HepG2 (cell line): ENCODE results near the gene HOXA4. TPM values are rescaled to one million over a fixed set of nuclear protein-coding genes. Genes with fewer than 3 reads are reported as not detected.

ENCODE experiments used
- ATAC-seq: fragments of 200-7000 bp; cut with Tn5 transposase; 3 replicates; pipeline ENCODE4 v1.9.1; 2020; ENCODE audit warnings: mild to moderate bottlenecking, moderate library complexity
- BruUV-seq: library from RNA; stranded (reverse); fragments of 400-500 nt; replicated peaks from 2 replicates; lab custom pipeline; 2021; lab: Mats Ljungman, UMichigan
- CTCF ChIA-PET: fragments of 300-600 bp; formaldehyde crosslinking; extraction: SDS; loops from one replicate; lab custom pipeline; 2021; ENCODE audit warnings: low total read pairs, inconsistent platforms, low intra/inter-chr PET ratio; lab: Yijun Ruan, JAX
- POLR2A ChIA-PET: fragments of 350-600 bp; sonication (Branson Sonifier 250); formaldehyde crosslinking; loops from one replicate; lab custom pipeline; 2020; ENCODE audit warnings: antibody characterized with exemption, inconsistent platforms; lab: Yijun Ruan, JAX
- DNase-seq: peaks from one replicate; pipeline ENCODE4 v3.0.0-alpha.2; 2015; ENCODE audit warnings: low spot score
- FAIRE-seq: peaks from 3 replicates; lab custom pipeline; 2011; peaks lifted over from hg19 to GRCh38; lab: Jason Lieb, UNC
- H2AFZ ChIP-seq: one replicate; pipeline ENCODE4 v1.6.1; 2011; ENCODE audit warnings: low read length, inconsistent platforms
- H3K27ac ChIP-seq: fragments of 300-600 bp; 3 replicates; pipeline ENCODE4 v1.8.0; 2011; ENCODE audit warnings: mixed run types, mild to moderate bottlenecking, mixed read lengths, low read length, inconsistent platforms; ENCODE audit not compliant: insufficient read depth; ENCODE audit errors: extremely low read length
- H3K27me3 ChIP-seq, 2 experiments: fragments of 200-600 bp in 1 of 2; 2 replicates in 1 of 2; 3 replicates in 1 of 2; pipeline versions ENCODE4 v1.6.0 to v1.8.0; 2011; ENCODE audit warnings: low read length in 2 of 2, mild to moderate bottlenecking in 2 of 2, moderate library complexity in 2 of 2, inconsistent platforms in 1 of 2; ENCODE audit not compliant: insufficient read depth in 2 of 2, control insufficient read depth in 1 of 2
- H3K36me3 ChIP-seq, 2 experiments: fragments of 200-600 bp in 1 of 2; replicated peaks in 1 of 2; 2 replicates in 1 of 2; 3 replicates in 1 of 2; pipeline versions ENCODE4 v1.5.1 to v1.8.0; 2011; ENCODE audit warnings: low read length in 2 of 2, inconsistent platforms in 1 of 2; ENCODE audit not compliant: insufficient read depth in 2 of 2, control insufficient read depth in 1 of 2
- H3K4me1 ChIP-seq: 2 replicates; pipeline ENCODE4 v1.5.1; 2012; ENCODE audit warnings: low read length, inconsistent platforms; ENCODE audit not compliant: insufficient read depth
- H3K4me2 ChIP-seq: 2 replicates; pipeline ENCODE4 v1.6.0; 2011; ENCODE audit warnings: low read depth, low read length, inconsistent platforms
- H3K4me3 ChIP-seq, 3 experiments: fragments of 200-600 bp in 1 of 3; sonication (generic), shearing (Covaris generic) in 1 of 3; replicated peaks in 1 of 3; 2 replicates each; pipeline ENCODE4 v1.5.1; 2011 to 2016; ENCODE audit warnings: low read length in 3 of 3, inconsistent platforms in 2 of 3, low read depth in 2 of 3, mild to moderate bottlenecking in 2 of 3, control low read depth in 1 of 3, mixed read lengths in 1 of 3; ENCODE audit not compliant: insufficient read depth in 1 of 3
- H3K79me2 ChIP-seq: one replicate; pipeline ENCODE4 v1.6.1; 2011; ENCODE audit warnings: low read length, inconsistent platforms; ENCODE audit not compliant: insufficient read depth
- H3K9ac ChIP-seq: 2 replicates; pipeline ENCODE4 v1.6.0; 2011; ENCODE audit warnings: mild to moderate bottlenecking, low read depth, low read length, inconsistent platforms; ENCODE audit not compliant: insufficient read depth
- H3K9me3 ChIP-seq: 2 replicates; pipeline ENCODE4 v1.5.1; 2012; ENCODE audit warnings: mild to moderate bottlenecking, low read length
- H4K20me1 ChIP-seq: 2 replicates; pipeline ENCODE4 v1.6.0; 2011; ENCODE audit warnings: inconsistent platforms, mild to moderate bottlenecking, low read length, moderate library complexity; ENCODE audit not compliant: insufficient read depth
- BORCS8-MEF2B ChIP-seq: sonication (generic); formaldehyde crosslinking; IDR thresholded peaks from 2 replicates; pipeline ENCODE4 v1.8.0; 2022; ENCODE audit warnings: mild to moderate bottlenecking, missing genetic modification reagents
- HIVEP1 ChIP-seq: sonication (generic); formaldehyde crosslinking; IDR thresholded peaks from 2 replicates; pipeline ENCODE4 v1.4.0; 2020; ENCODE audit warnings: mild to moderate bottlenecking, missing genetic modification reagents
- HNRNPLL ChIP-seq: fragments of 200-400 bp; formaldehyde crosslinking; IDR thresholded peaks from 2 replicates; pipeline ENCODE4 v1.6.1; 2017; ENCODE audit warnings: mild to moderate bottlenecking, low read depth, low read length; ENCODE audit not compliant: poor library complexity, severe bottlenecking
- JARID2 ChIP-seq: sonication (generic); formaldehyde crosslinking; IDR thresholded peaks from 2 replicates; pipeline ENCODE4 v1.8.1; 2023; ENCODE audit warnings: missing genetic modification reagents, inconsistent platforms; ENCODE audit not compliant: insufficient replicate concordance
- MXI1 ChIP-seq: IDR thresholded peaks from 3 replicates; pipeline ENCODE4 v1.6.1; 2012; ENCODE audit warnings: low read depth, low read length, inconsistent platforms, borderline replicate concordance
- NCOA2 ChIP-seq: sonication (generic); formaldehyde crosslinking; IDR thresholded peaks from 2 replicates; pipeline ENCODE4 v1.8.0; 2022; ENCODE audit warnings: inconsistent platforms
- NR2F2 ChIP-seq: IDR thresholded peaks from 2 replicates; pipeline ENCODE4 v1.6.1; 2012; ENCODE audit warnings: low read depth, inconsistent platforms, borderline replicate concordance
- PPARG ChIP-seq: conservative IDR thresholded peaks from 2 replicates; pipeline ENCODE4 v1.6.1; 2016; ENCODE audit warnings: missing biosample characterization, missing genetic modification reagents
- SIN3B ChIP-seq: fragments of 150-350 bp; IDR thresholded peaks from 2 replicates; pipeline ENCODE4 v1.6.1; 2014; ENCODE audit warnings: low read length
- ZC3H13 ChIP-seq: sonication (generic); formaldehyde crosslinking; IDR thresholded peaks from 2 replicates; pipeline ENCODE4 v1.8.1; 2023; ENCODE audit warnings: mild to moderate bottlenecking, missing genetic modification reagents, moderate library complexity
- ZKSCAN1 ChIP-seq: fragments of 150-350 bp; IDR thresholded peaks from 2 replicates; pipeline ENCODE4 v1.6.1; 2014; ENCODE audit warnings: low read length
- ZNF142 ChIP-seq: sonication (generic); formaldehyde crosslinking; IDR thresholded peaks from 2 replicates; pipeline ENCODE4 v1.4.0; 2020; ENCODE audit warnings: missing genetic modification reagents
- ZNF335 ChIP-seq: sonication (generic); formaldehyde crosslinking; IDR thresholded peaks from 2 replicates; pipeline ENCODE4 v1.4.0; 2020; ENCODE audit warnings: missing genetic modification reagents
- ZNF740 ChIP-seq: sonication (generic); formaldehyde crosslinking; IDR thresholded peaks from 2 replicates; pipeline ENCODE4 v1.4.0; 2020; ENCODE audit warnings: missing genetic modification reagents
- WGBS: methylation state at CpG from one replicate; pipeline ENCODE4 v1.1.6; 2017; ENCODE audit warnings: low lambda C conversion rate; 5-methylcytosine and 5-hydroxymethylcytosine counted together
- in situ Hi-C: cut with HindIII; loops from 2 replicates; pipeline ENCODE4 v1.10.0; 2017; ENCODE audit warnings: low pct_unique_long_range_greater_than_20kb; ENCODE audit not compliant: extremely low pct_ligation_motif_present
- intact Hi-C: fragments of 100-400 bp; cut with micrococcal nuclease; formaldehyde crosslinking; loops from one replicate; pipeline ENCODE4 v1.10.0; 2022; ENCODE audit not compliant: unreplicated experiment
- polyA plus RNA-seq, 8 experiments: library from polyadenylated mRNA; depleted of rRNA in 3 of 8; stranded (reverse) in 7 of 8; unstranded in 1 of 8; fragments of >200 nt; fragmentation: Illumina TruSeq in 4 of 8; extraction: Trizol in 4 of 8; gene quantifications; 2 replicates each; pipeline versions ENCODE4 v1.2.1 to v1.2.3, GENCODE V29; 2011 to 2016; ENCODE audit warnings: low read depth in 4 of 8, missing spikeins in 1 of 8, mixed read lengths in 1 of 8; ENCODE audit not compliant: insufficient read depth in 1 of 8
- total RNA-seq, 5 experiments: library from RNA; depleted of rRNA; stranded (reverse); fragments of >200 nt; fragmentation: Illumina TruSeq; extraction: Trizol; gene quantifications; 2 replicates each; pipeline ENCODE4 v1.2.3, GENCODE V29; 2016; ENCODE audit warnings: low read depth in 1 of 5

Gene HOXA4
- total and polyA plus RNA-seq, 2 of the 13 experiments (the other 11 are each of a cell fraction or from before 2014, with no cell fraction given) = 2.4 to 5.4 TPM

GRCh38 chr7:27158436-27159265 is 28.1 kb upstream of the HOXA4 start:
- BruUV-seq = no TSS peak
- H4K20me1 ChIP-seq = no peaks in the 10 kb centered on the region
- DNase-seq (no peak), FAIRE-seq (no peak), ATAC-seq (no peak)
- H3K79me2 ChIP-seq = no peaks in the 10 kb centered on the region
- 80% methylated on average over 35 of the region's 35 CpGs for WGBS
- TF ChIP-seq HNRNPLL (no peak), MXI1 (no peak), NR2F2 (no peak), ZNF335 (CRISPR knock-in tag) (no peak), BORCS8-MEF2B (no peak), ZKSCAN1 (no peak), NCOA2 (no peak), PPARG (no peak), ZNF740 (CRISPR knock-in tag) (no peak), HIVEP1 (CRISPR knock-in tag) (no peak), JARID2 (CRISPR knock-in tag) (no peak), ZC3H13 (CRISPR knock-in tag) (no peak), SIN3B (no peak), ZNF142 (CRISPR knock-in tag) (no peak)
- no peak overlapping the region for H3K4me2 ChIP-seq
- H3K36me3 ChIP-seq = no peaks in the 10 kb centered on the region
- H3K27ac ChIP-seq = no peak overlapping the region
- peaks cover 19% of the 10 kb centered on the region for H3K4me1 ChIP-seq
- no peaks in the 10 kb centered on the region for H3K9me3 ChIP-seq
- CTCF ChIA-PET = no interaction called here
- POLR2A ChIA-PET = no interaction called here
- no peak overlapping the region for H2AFZ ChIP-seq
- H3K4me3 ChIP-seq = no peak overlapping the region
- intact Hi-C loops = no loop called here
- H3K9ac ChIP-seq = no peak overlapping the region
- peaks cover 6 to 44% of the 10 kb centered on the region in 2 experiments for H3K27me3 ChIP-seq
- in situ Hi-C loops = loop anchor here (5.0 to 25.0 kb wide), 2 partner anchors 791 to 1071 kb away; no protein-coding TSS in a partner anchor
